SIG-M5 (cell line): Measurements from ENCODE around the gene CRIP1.

Experiments
- DNase-seq: peaks from one replicate; lab custom pipeline; 2025; lab: John Stamatoyannopoulos, UW

Gene CRIP1, protein sequence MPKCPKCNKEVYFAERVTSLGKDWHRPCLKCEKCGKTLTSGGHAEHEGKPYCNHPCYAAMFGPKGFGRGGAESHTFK

DNA sequence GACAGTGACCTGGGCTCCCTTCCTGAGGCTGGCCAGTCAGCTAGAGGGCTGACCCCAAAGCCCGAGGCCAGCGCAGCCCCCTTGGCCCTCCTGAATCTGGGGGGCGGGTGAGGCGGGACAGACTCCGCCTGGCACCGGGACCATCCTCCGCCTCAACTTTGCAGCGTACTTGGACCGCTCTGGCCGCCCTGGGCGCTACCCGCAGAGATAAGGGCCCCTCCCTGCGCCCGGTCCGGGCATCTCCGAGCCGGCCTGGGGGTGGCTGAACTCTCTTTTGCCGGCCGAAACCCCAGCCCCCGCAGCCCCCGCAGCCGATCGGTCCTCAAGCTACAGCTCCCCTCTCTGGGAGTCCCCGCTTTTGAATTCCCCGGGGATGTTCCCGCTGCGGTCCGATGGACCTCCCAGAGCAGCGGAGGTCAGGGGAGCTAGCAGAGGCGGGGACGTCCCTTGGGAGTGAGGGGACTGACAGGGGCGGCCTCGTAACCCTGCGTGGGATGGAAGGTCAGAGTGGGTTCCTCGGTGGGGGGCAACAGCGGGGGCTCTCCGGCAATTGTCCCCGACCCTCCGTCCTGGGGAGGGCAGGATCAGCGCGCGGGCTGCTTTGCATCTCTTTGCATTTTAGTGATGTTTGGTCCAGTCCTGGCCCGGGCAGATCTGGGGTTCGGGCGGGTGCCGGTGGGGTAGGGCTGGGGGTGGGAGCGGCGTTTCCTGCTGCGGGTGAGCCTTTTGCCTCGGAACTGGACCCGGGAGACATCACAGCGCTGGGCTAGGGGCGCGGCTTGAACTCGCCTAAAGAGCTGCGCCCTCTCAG is at the start of gene CRIP1:
CRIP1 (plus strand) TSS at position 724 of the 811 bp plus-strand sequence. CDS start 374 bp downstream, outside the sequence.
- no peak for DNase-seq

DNA sequence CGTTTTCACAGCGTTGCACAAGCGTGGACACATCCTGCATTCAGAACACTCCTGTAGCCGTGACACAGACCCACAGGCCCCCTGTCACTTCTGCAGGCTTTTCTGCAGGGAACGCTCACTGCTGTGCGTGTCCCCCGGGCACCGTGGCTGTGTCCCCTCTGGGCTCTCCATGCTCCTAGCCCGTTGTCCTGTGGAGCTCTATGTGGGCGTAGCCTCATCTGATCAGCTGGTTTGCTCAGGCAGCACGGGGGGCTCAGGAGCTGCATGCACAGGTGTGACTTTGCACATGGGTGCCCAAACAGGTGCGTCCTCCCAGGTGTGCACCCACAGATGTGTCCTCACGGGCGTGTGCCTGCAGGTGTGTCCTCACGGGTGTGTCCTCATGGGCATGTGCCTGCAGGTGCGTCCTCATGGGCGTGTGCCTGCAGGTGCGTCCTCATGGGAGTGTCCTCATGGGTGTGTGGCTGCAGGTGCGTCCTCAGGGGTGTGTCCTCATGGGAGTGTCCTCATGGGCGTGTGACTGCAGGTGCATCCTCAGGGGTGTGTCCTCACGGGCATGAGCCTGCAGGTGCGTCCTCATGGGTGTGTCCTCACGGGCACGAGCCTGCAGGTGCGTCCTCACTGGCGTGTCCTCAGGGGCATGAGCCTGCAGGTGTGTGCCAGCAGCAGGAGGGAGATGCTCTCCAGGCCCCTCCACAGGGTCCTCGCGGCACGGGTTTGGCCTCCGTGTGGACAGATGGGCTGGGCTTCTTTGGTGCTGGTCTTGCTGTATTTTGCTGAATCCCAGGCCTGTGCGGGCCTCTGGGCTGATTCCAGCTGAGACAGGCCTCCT is 49.6 kb upstream of the CRIP1 start:
- no peak for DNase-seq

DNA sequence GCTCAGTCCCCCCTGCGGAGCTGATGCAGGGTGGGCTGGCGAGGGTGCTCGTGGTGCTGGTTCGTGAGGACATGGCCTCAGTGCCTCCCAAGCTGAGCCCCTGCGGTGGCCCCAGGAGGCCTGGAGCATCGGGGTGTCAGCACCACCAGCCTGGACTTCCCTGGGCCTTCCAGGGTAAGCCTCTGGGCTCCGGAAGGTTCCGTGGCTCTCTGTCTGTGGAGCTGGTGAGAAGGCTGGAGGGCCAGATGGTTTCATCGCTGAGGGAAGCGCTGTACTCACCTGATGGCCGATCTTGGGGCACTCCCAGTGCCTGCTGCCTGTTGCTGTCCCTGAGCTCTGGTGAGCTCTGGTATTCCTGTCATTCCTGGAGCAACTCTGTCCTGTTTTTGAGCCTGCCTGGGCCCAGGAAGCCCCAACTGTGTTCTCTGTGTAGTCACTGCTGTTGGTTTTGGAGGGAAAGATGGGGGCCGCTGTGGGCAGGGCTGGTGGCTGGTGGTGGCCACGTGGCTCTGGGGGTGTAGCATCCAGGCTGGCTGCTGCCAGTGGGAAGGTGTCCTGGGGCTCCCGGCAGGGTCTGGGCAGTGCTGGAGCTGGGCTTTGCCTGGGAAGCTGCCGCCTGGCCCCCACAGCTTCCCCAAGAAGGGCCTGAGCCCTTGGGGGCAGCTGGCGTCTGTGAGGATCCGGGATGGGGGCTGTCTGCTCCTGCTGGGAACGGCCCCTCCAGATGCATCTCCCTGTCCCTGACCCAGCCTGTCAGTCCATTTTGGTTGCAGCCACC is 48.8 kb upstream of the CRIP1 start:
- no peak for DNase-seq

DNA sequence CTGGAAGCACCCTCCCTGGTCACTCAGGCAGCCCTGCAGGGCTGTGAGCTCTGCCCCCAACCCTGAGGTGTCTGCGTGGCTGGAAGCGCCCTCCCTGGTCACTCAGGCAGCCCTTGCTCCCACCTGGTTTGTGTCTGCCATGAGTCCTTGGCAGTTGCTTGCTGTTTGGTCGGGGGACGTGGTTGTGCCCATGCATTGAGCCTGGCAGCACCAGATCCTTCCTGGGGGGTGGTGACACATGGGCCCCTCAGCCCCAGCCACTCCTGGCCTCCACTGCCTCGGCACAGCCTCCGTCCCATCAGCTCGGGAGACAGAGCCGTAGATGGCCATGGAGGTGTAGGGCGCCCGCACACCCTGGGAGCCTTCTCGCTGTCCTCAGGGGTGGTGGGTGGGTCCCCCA is 47.5 kb upstream of the CRIP1 start:
- no peak for DNase-seq

DNA sequence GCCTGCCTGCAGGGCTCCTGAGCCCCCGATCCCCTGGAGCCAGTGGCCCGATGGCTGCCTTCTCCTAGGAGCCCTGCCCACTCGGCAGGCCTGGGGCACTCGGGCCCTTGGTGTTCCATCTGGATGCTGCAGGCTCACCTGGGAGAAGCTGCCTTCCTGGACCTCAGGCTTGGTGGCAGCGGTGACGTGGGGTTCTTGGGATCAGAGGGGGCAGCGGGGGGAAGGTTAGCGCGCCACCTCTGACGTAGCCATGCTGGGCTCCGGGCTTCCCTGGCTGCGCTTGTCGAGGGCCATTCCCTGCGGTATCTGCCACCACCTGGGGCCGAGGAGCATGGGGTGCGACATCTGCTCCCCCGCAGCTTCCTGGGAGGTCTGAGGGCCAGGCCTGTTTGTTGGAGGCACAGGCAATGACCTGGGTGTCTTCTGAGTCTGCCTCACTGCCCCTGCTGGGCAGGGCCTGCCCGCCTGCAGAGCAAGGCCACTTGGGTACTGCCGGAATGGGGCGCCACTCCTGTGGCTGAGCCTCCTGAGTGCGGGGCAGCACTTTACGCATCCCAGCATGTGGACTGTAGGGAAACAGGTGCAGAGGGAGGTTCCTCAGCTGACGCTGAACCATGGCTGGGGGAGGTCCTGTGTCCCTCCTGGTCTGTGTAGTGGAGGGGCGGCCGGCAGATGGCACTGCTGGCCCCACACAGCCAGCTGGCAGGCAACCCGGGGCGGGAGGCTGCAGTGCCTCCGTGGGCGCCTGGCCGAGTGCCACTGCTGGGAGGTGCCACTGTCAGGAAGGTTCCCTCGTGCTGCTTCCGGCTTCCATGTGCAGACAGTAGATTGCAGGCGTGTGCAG is 46.8 kb upstream of the CRIP1 start:
- no peak for DNase-seq

DNA sequence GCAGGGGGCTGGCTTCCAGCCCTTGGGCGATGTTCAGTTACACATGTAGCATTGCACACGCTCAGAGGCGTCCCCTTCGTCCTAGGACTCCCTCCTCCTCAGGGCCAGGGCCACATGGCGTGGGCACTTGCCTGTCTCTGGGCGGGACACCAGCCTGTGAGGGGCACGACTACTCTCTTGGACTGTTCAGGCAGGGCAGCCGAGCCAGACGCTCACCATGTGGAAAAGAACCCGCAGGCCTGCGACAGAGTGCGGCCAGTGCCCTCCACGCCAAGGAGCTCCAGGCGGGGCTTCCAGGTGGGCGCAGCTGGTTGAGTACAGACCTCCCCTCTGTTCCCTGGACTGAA is 46.2 kb upstream of the CRIP1 start:
- DNase-seq: no peak

DNA sequence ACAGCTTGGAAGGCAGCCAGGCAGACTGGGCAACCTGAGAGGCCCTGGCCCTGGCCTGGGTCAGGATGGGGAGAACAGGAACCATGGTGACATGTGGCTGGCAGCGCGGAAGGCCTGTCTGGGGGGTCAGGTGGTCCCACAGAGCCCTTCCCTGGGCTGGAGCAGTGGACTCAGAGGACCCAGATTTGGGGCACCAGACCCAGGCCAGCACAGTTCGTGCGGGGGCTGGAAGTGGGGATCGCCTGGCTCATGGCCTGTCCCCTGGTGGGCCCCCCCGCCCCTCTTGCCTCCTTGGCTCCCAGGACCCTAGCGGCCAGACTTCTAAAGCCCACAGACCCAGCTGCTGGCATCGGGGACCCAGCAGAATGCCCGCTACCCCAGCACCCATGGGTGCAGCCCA is 45.7 kb upstream of the CRIP1 start:
- no peak for DNase-seq

DNA sequence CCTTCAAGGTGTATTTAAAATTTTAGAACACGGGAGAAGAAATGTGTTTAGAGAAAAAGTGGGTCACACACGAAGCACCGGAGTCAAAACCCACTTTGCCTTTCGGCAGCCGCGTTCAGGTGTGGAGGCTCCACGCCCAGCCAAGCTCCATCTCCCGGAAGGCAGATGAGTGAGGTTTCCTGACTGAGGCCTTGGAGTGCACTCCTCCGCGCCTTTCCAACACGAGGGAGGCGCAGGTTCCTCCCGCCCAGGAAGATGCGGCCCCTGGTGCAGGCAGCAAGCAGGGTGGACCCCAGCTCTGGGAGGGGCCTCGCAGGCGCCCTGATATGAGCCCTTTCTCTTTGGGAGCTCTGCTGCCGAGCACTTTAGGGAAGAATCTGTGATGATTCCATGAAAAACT is 44.6 kb upstream of the CRIP1 start:
- DNase-seq: no peak

DNA sequence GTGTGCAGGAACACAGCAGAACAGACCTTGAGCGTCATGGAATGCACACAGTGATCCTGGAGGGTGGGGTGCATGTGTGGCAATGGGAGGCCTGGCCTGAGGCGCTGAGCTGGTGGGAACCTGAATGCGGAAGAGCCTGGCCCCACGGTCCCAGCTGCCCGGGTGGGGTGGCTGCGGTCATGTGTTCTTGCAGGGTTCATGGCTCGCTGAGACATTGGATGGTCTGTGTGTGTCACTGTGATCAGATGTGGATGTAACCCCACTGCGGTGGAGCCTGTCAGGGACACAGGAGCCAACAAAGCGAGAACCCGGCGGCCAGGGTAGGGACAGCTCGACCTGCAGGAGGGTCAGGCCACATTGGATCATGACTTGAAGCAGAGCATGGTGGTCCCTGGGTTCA is 43.9 kb upstream of the CRIP1 start:
- DNase-seq: no peak

DNA sequence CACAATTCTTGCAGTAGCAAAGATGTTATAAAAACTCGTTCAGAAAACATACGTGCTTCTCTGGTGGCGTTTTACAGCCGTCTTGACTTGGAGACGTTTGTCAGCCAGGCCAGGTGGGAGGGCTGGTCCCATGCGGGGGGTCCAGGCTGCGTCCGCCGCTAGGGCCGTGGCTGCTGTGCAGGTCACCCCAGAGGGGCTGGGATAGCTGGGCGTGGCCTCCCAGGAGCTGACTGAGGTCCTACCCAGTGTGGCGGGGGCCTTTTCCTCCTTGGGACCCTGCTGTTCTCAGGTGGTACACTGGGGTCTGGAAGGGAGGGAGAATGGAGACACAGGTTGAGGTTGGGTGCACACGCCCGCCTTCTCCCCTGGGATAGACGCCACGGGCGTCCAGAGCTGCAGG is 41.8 kb upstream of the CRIP1 start:
- no peak for DNase-seq

DNA sequence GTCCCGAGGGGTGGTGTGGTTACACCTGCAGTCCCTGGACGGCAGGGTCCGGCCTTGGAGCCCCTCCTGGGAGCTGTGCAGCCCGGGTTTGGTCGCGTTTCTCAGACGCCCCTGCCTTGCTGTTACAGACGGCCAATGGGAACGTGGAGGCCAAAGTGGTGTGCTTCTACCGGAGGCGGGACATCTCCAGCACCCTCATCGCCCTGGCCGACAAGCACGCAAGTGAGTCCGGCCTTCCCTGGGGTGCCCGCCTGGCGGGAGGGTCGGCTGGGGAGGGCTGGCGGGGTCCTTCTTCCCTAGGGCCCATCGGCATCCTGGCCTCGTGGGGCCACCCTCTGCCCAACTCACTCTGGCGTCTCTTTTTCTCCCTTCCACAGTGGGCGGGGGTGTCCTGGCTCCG is 41.4 kb upstream of the CRIP1 start:
- no peak for DNase-seq

DNA sequence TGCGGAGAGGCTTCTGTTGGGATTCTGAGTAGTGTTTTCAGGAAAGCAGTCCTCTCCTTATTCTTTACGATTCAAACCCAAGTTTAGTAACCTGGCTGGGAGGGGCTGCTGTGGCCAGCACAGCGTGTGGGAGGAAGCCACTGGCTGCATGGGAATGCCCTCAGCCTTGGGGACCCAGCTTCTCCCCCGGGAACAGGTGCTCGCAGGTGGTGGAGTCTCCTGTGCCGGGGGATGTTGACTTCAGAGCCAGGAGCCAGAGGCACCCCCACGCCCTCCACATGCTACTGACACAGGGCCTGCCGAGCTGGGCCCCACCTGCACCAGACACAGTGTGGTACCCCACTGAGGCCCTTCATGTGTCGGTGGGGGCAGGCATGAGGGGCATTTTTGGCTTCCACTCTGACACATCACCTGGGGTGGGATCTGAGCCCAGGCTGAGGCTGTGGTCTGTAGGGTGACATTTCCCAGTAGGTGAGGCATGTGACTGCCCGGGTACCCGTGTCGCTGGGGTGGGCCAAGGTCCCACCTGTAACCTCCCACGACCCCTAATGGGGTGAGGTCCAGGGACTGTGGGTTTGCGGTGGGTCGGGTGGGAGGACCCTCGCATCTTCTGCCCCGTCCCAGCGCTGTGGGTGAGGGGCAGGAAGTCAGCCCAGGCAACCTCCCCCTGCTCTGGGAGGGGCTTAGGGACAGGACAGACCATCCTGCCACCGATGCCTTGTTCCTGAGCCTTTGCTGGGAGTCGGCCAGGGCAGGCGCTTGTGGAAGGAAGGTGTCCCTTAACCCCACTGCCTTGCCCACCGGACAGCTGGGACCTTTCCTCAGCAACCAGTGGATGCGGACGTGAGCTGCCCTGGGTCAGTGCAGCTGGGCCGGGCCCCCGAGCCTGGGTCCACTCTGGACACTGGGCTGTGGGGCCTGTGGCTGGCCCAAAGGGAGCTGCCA is 40.5 kb upstream of the CRIP1 start:
- DNase-seq: no peak

DNA sequence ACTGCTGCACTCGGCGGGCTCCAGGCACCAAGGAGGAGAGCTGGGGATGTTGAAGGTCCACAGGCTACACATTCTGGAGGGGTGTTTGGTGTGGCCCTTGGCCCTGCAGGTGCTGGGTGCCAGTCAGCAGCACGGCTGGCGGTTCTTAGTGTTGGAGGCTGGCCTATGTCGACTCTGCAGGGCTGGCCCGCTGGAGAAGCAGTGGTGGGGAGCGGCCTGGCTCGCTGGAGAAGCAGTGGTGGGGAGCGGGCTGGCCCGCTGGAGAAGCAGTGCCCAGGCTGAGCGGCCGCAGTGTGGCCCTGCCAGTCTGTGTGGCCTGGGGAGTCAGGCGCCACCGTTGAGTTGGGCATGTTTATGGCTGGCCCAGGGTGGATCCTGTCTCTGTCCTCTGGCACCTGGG is 39.7 kb upstream of the CRIP1 start:
- DNase-seq: no peak

DNA sequence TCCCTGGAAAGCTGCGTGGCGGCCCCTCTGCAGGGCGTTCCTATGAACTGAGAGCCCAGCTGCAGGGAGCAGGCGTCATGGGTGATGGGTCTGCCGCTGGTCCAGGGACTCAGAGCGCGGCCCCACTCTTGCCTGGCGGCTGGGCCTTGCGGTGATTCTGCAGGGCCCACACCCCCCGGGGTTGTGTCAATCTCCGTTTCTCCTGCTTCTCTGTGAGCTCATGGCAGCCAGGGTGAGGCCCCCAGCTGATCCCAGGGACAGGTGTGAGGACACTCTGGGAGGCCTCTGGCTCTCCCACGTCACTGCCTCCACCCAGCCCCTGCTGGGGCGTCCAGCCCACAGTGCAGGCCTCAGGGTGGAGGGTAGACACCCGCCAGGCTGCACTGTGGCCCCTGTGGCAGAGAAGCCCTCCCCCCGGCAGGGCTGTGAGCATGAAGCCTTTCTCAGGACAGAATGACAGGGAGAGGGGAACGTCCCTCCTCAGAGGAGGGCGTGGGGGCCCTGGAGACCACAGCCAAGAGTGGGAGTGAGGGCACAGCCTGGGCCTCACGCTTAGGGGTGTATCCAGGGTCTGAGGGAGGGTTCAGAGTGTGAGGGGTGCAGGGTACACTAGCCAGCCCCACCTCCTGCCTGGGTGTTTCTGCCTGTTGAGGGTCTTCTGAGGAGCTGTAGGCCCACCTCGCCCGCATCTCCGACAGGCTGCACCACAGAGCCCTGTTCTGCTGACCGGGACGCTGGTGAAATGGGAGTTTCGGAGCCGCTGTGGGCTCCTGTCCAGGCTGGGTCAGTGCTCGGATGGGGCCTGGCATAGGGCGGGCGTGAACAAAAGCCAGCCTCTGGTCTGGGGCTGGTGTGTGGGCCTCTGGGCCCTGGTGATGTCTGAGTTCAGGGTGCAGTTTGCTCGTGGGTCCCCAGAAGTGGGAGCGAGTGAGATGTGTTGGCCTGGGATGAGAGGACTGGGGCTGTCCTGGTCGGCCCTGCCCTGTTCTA is 38.7 kb upstream of the CRIP1 start:
- no peak for DNase-seq

DNA sequence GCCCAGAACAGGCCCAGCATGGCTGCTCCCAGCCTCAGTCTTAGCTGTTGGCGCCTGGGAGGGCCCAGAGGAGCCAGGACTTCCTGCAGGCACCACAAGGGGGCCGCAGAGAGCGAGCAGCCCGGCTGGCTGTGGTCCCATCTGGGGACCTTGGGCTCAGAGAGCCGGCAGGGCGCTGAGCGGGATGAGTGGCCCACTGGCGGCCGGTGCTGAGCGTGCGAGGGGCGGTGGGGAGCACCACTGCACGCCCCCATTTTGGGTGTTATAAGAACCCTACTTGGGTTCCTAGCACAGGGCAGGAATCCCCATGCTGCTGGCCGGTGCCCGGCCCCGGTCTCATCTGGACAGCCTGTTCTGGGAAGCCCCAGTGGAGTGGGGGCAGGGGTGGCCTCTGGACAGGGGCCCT is 38.0 kb upstream of the CRIP1 start:
- DNase-seq: no peak

DNA sequence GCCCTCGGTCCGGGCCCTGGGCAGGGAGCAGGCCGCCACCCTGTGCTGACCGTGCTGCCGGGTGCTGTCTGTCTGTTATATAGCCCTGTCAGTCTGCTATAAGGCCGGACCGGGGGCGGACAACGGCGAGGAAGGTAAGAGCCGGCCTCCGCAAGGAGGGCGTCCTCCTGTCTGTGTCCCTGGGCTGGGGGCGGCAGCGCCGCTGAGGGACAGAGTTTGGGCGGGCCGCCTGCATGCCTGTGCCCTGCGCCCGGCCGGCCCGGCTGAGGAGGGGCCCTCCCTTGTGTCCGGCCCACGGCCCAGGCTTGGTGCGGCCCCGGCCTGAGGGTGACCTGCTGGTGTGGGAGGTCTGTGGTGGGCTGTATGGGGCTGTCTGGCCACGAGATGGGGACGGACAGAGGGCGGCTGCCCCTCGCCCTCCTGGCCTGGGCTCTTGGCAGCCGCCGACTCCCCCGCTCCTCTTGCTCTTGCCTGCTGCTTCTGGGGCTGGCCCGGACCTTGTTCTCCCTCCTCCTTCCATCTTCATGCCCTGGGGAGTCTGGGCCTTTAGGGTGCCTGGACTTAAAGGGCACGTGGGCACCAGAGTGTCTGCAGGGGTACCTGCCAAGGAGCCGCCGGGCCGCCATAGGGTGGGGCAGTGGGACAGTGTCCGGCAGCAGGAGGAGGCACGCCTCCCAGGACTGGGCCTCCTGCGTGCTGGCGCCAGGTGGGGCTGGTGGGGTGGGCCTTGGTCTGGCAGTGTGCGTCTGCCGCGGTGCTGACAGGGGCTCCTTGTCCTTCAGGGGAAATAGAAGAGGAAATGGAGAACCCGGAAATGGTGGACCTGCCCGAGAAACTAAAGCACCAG is 37.2 kb upstream of the CRIP1 start:
- no peak for DNase-seq

DNA sequence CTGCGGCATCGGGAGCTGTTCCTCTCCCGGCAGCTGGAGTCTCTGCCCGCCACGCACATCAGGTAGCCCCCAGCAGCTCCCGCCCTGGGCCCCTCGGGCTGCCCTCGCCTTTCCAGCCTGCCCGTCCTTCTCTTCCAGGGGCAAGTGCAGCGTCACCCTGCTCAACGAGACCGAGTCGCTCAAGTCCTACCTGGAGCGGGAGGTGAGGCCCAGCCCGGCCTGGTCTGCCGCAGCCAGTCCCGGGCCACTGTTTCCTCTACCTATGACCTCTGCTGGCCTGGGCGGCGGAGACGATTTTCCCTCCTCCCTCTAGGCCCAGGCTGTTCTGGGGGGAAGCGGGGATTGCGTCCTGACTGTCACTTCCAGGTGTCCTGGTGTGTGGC is 36.6 kb upstream of the CRIP1 start:
- DNase-seq: no peak
